CD14-positive monocyte (primary cell): Measurements from ENCODE around the gene GRIK4. TPM values are rescaled to one million over a fixed set of nuclear protein-coding genes. Genes with fewer than 3 reads are reported as not detected.
"Not testable (repeated sequence)": the region's sequence is repeated elsewhere in the genome, so short reads cannot be mapped to it uniquely, and the experiment has no call there.

Experiments used
- DNase-seq, 3 donors: peaks; one replicate each; pipeline ENCODE4 v3.0.0-alpha.2; 2011 to 2022
- H2AFZ ChIP-seq: 2 replicates; pipeline ENCODE4 v1.6.0; 2012; ENCODE audit warnings: mild to moderate bottlenecking, low read depth, low read length, inconsistent platforms; ENCODE audit not compliant: insufficient read depth, poor library complexity, severe bottlenecking
- H3K27ac ChIP-seq, 2 donors: 1 replicate in 1 of 2; 2 replicates in 1 of 2; pipeline ENCODE4 v1.5.1; 2012 to 2013; ENCODE audit warnings: low read length in 2 of 2, control low read depth in 1 of 2, inconsistent platforms in 1 of 2, low read depth in 1 of 2, mild to moderate bottlenecking in 1 of 2
- H3K27me3 ChIP-seq, 2 donors: one replicate each; pipeline versions ENCODE4 v1.6.0 to v1.6.1; 2011 to 2013; ENCODE audit warnings: low read length in 2 of 2; ENCODE audit not compliant: control insufficient read depth in 2 of 2, insufficient read depth in 2 of 2
- H3K36me3 ChIP-seq, 2 donors: replicated peaks in 1 of 2; 1 replicate in 1 of 2; 2 replicates in 1 of 2; pipeline versions ENCODE4 v1.5.1 to v1.6.1; 2012 to 2013; ENCODE audit warnings: low read length in 2 of 2, control low read depth in 1 of 2, inconsistent platforms in 1 of 2, mild to moderate bottlenecking in 1 of 2; ENCODE audit not compliant: insufficient read depth in 2 of 2, control insufficient read depth in 1 of 2
- H3K4me1 ChIP-seq, 2 donors: 1 replicate in 1 of 2; 2 replicates in 1 of 2; pipeline versions ENCODE4 v1.5.1 to v1.6.1; 2012 to 2013; ENCODE audit warnings: low read length in 2 of 2, control low read depth in 1 of 2, inconsistent platforms in 1 of 2, mild to moderate bottlenecking in 1 of 2, moderate library complexity in 1 of 2; ENCODE audit not compliant: insufficient read depth in 2 of 2, control insufficient read depth in 1 of 2
- H3K4me2 ChIP-seq: replicated peaks from 2 replicates; pipeline ENCODE3; 2012; ENCODE audit warnings: low read length, moderate library complexity, mild to moderate bottlenecking; ENCODE audit not compliant: poor library complexity, severe bottlenecking; ENCODE audit errors: extremely low read depth
- H3K4me3 ChIP-seq, 3 experiments: fragments of 200-600 bp in 1 of 3; sonication (generic) in 1 of 3; replicated peaks in 1 of 3; 1 replicate in 2 of 3; 2 replicates in 1 of 3; pipeline ENCODE4 v1.5.1; 2011 to 2013; ENCODE audit warnings: low read length in 3 of 3, mild to moderate bottlenecking in 3 of 3, control low read depth in 2 of 3, low read depth in 2 of 3, inconsistent platforms in 1 of 3, moderate library complexity in 1 of 3
- H3K79me2 ChIP-seq: 2 replicates; pipeline ENCODE4 v1.6.0; 2012; ENCODE audit warnings: mild to moderate bottlenecking, control low read depth, inconsistent platforms, low read length, moderate library complexity; ENCODE audit not compliant: insufficient read depth
- H3K9ac ChIP-seq: 2 replicates; pipeline ENCODE4 v1.6.0; 2017; ENCODE audit warnings: low read length, mild to moderate bottlenecking; ENCODE audit not compliant: insufficient read depth, poor library complexity, severe bottlenecking
- H3K9me3 ChIP-seq, 2 donors: replicated peaks in 1 of 2; 1 replicate in 1 of 2; 2 replicates in 1 of 2; pipeline versions ENCODE4 v1.5.1 to v1.6.1; 2012 to 2013; ENCODE audit warnings: low read length in 2 of 2, control low read depth in 1 of 2; ENCODE audit not compliant: control insufficient read depth in 1 of 2, insufficient read depth in 1 of 2
- H4K20me1 ChIP-seq: 2 replicates; pipeline ENCODE4 v1.6.0; 2012; ENCODE audit warnings: mild to moderate bottlenecking, low read length, control low read depth, moderate library complexity; ENCODE audit not compliant: insufficient read depth
- H3K27ac Mint-ChIP-seq, 7 donors: one replicate each; pipeline ENCODE4 v1.8.0; 2020; ENCODE audit warnings: mild to moderate bottlenecking in 7 of 7, mixed read lengths in 7 of 7, moderate library complexity in 6 of 7, inconsistent platforms in 2 of 7
- H3K27me3 Mint-ChIP-seq, 3 donors: one replicate each; pipeline ENCODE4 v1.8.0; 2021 to 2022; ENCODE audit warnings: low read depth in 3 of 3, mild to moderate bottlenecking in 3 of 3, mixed read lengths in 3 of 3, moderate library complexity in 3 of 3, inconsistent platforms in 1 of 3
- H3K36me3 Mint-ChIP-seq, 2 donors: one replicate each; pipeline ENCODE4 v1.8.0; 2020; ENCODE audit warnings: mixed read lengths in 2 of 2, inconsistent platforms in 1 of 2, mild to moderate bottlenecking in 1 of 2
- H3K4me1 Mint-ChIP-seq: one replicate; pipeline ENCODE4 v1.8.0; 2020; ENCODE audit warnings: mild to moderate bottlenecking, mixed read lengths
- H3K4me3 Mint-ChIP-seq, 2 donors: one replicate each; pipeline ENCODE4 v1.8.0; 2020; ENCODE audit warnings: mild to moderate bottlenecking in 2 of 2, mixed read lengths in 2 of 2, moderate library complexity in 1 of 2
- H3K9me3 Mint-ChIP-seq, 7 donors: one replicate each; pipeline ENCODE4 v1.8.0; 2020 to 2022; ENCODE audit warnings: mixed read lengths in 7 of 7, mild to moderate bottlenecking in 6 of 7, moderate library complexity in 6 of 7, inconsistent platforms in 2 of 7
- CTCF ChIP-seq: fragments of 200-600 bp; IDR thresholded peaks from one replicate; pipeline ENCODE4 v1.8.0; 2022; ENCODE audit warnings: antibody characterized with exemption, mild to moderate bottlenecking
- WGBS: methylation state at CpG from one replicate; pipeline ENCODE4 v1.1.5; 2013; ENCODE audit warnings: missing lambda C conversion rate; ENCODE audit not compliant: insufficient coverage; 5-methylcytosine and 5-hydroxymethylcytosine counted together
- intact Hi-C, 2 donors: fragments of 100-400 bp; cut with micrococcal nuclease; formaldehyde crosslinking; loops; one replicate each; pipeline versions ENCODE4 v1.15.0 to v1.15.1; 2023
- polyA plus RNA-seq, 3 donors: library from polyadenylated mRNA; depleted of rRNA in 1 of 3; unstranded in 2 of 3; stranded (reverse) in 1 of 3; fragments of 300-500 nt in 2 of 3; fragments of >200 nt in 1 of 3; fragmentation: Illumina TruSeq in 2 of 3; gene quantifications; 1 replicate in 2 of 3; 2 replicates in 1 of 3; pipeline ENCODE4 v1.2.3, GENCODE V29; 2012 to 2021

GRIK4 gene
- polyA plus RNA-seq, 3 donors = not detected

GRCh38 chr11:121018746-121019145, 507.2 kb downstream of the GRIK4 start:
- no peak overlapping the region for H2AFZ ChIP-seq
- DNase-seq = no peak
- H3K79me2 ChIP-seq = no peaks in the 10 kb centered on the region
- Mint-ChIP-seq H3K9me3 (peaks cover 0 to 7% (median 0%) of the 10 kb centered on the region in 7 donors), H3K4me1 (peaks cover 4% of the 10 kb centered on the region), H3K27me3 (peaks cover 4 to 16% (median 5%) of the 10 kb centered on the region in 3 donors), H3K27ac (no peak overlapping the region), H3K4me3 (no peak overlapping the region), H3K36me3 (no peaks in the 10 kb centered on the region)
- H3K9ac ChIP-seq = no peak overlapping the region
- no peaks in the 10 kb centered on the region for H4K20me1 ChIP-seq
- peaks cover under 1 to 4% of the 10 kb centered on the region in 2 donors for H3K4me1 ChIP-seq
- no peaks in the 10 kb centered on the region for H3K9me3 ChIP-seq
- intact Hi-C loops = no loop called here
- peaks cover 0 to 2% of the 10 kb centered on the region in 2 donors for H3K27me3 ChIP-seq
- no peak for TF ChIP-seq CTCF
- WGBS = no CpG with 5 or more reads among the region's 1 CpG
- H3K36me3 ChIP-seq = no peaks in the 10 kb centered on the region
- no peak overlapping the region for H3K4me2 ChIP-seq
- H3K4me3 ChIP-seq = no peak overlapping the region
- no peak overlapping the region for H3K27ac ChIP-seq

- peaks cover 14% of the 10 kb centered on the region for H3K79me2 ChIP-seq
- intact Hi-C loops, H3K4me2 ChIP-seq, H4K20me1 ChIP-seq, H3K27me3 ChIP-seq, H2AFZ ChIP-seq, H3K27ac Mint-ChIP-seq, DNase-seq, H3K4me3 ChIP-seq, H3K36me3 ChIP-seq, H3K9me3 ChIP-seq, H3K4me3 Mint-ChIP-seq, H3K36me3 Mint-ChIP-seq, H3K9ac ChIP-seq, H3K27ac ChIP-seq, H3K9me3 Mint-ChIP-seq: not testable (repeated sequence)
- peaks cover 16 to 17% of the 10 kb centered on the region in 2 donors for H3K4me1 ChIP-seq
- Mint-ChIP-seq H3K4me1 (peaks cover 24% of the 10 kb centered on the region), H3K27me3 (peaks cover 3 to 15% (median 4%) of the 10 kb centered on the region in 3 donors)
- WGBS = 95% methylated on average over 29 of the region's 36 CpGs
Observed at GRCh38 chr11:121021718-121022117, 510.2 kb downstream of the GRIK4 start.
